GM12878 (cell line): ENCODE data around the gene LDLRAD4. TPM values are rescaled to one million over a fixed set of nuclear protein-coding genes. Genes with fewer than 3 reads are reported as not detected.

Source experiments
- ATAC-seq: fragments of 200-7000 bp; cut with Tn5 transposase; 3 replicates; pipeline ENCODE4 v1.9.1; 2020; ENCODE audit warnings: mild to moderate bottlenecking, moderate library complexity
- BruUV-seq: library from RNA; stranded (reverse); fragments of 400-500 nt; replicated peaks from 2 replicates; lab custom pipeline; 2021; lab: Mats Ljungman, UMichigan
- CTCF ChIA-PET: fragments of 300-600 bp; sonication (Branson Sonifier 250); formaldehyde crosslinking; extraction: SDS; loops from one replicate; lab custom pipeline; 2021; ENCODE audit warnings: inconsistent platforms; lab: Yijun Ruan, JAX
- POLR2A ChIA-PET: fragments of 350-600 bp; formaldehyde crosslinking; extraction: SDS; loops from one replicate; lab custom pipeline; 2021; ENCODE audit warnings: inconsistent platforms; lab: Charles Lee
- RAD21 ChIA-PET: fragments of 300-600 bp; sonication (Branson Sonifier 250); formaldehyde crosslinking; loops from one replicate; lab custom pipeline; 2023; ENCODE audit warnings: antibody characterized with exemption; ENCODE audit not compliant: unreplicated experiment; lab: Charles Lee
- SMC1A ChIA-PET: fragments of 300-600 bp; sonication (Branson Sonifier 250); formaldehyde crosslinking; loops from one replicate; lab custom pipeline; 2023; ENCODE audit not compliant: unreplicated experiment, uncharacterized antibody; lab: Charles Lee
- DNase-seq: peaks from one replicate; pipeline ENCODE4 v3.0.0-alpha.2; 2011; ENCODE audit warnings: low read depth, low spot score
- FAIRE-seq: peaks from 3 replicates; lab custom pipeline; 2011; peaks lifted over from hg19 to GRCh38; lab: Jason Lieb, UNC
- H2AFZ ChIP-seq: 2 replicates; pipeline ENCODE4 v1.6.0; 2011; ENCODE audit warnings: low read depth, low read length, control low read depth; ENCODE audit not compliant: control insufficient read depth
- H3K27ac ChIP-seq: 2 replicates; pipeline ENCODE4 v1.5.1; 2011; ENCODE audit warnings: control low read depth; ENCODE audit not compliant: control insufficient read depth, insufficient read depth
- H3K27me3 ChIP-seq, 2 experiments: replicated peaks in 1 of 2; 2 replicates each; pipeline versions ENCODE4 v1.6.0 to v1.6.1; 2011; ENCODE audit warnings: low read length in 1 of 2; ENCODE audit not compliant: control insufficient read depth in 2 of 2, insufficient read depth in 2 of 2
- H3K36me3 ChIP-seq, 2 experiments: 2 replicates each; pipeline ENCODE4 v1.5.1; 2011; ENCODE audit warnings: low read length in 1 of 2; ENCODE audit not compliant: control insufficient read depth in 2 of 2, insufficient read depth in 2 of 2
- H3K4me1 ChIP-seq: 2 replicates; pipeline ENCODE4 v1.6.1; 2011; ENCODE audit warnings: mild to moderate bottlenecking, low read length, moderate library complexity, mixed read lengths; ENCODE audit not compliant: control insufficient read depth, insufficient read depth
- H3K4me2 ChIP-seq: 2 replicates; pipeline ENCODE4 v1.6.0; 2011; ENCODE audit warnings: control low read depth; ENCODE audit not compliant: control insufficient read depth, insufficient read depth
- H3K4me3 ChIP-seq: fragments of 200-600 bp; sonication (generic); 2 replicates; pipeline ENCODE4 v1.5.1; 2016
- H3K79me2 ChIP-seq: 2 replicates; pipeline ENCODE4 v1.6.0; 2011; ENCODE audit warnings: low read length; ENCODE audit not compliant: control insufficient read depth, insufficient read depth
- H3K9ac ChIP-seq: 2 replicates; pipeline ENCODE4 v1.8.0; 2011; ENCODE audit warnings: low read length, control low read depth, mixed read lengths; ENCODE audit not compliant: control insufficient read depth, insufficient read depth
- H3K9me3 ChIP-seq: replicated peaks from 3 replicates; pipeline ENCODE4 v1.5.1; 2011; ENCODE audit warnings: mild to moderate bottlenecking, low read length; ENCODE audit not compliant: control insufficient read depth, insufficient read depth
- H4K20me1 ChIP-seq: 2 replicates; pipeline ENCODE4 v1.6.0; 2011; ENCODE audit not compliant: control insufficient read depth, insufficient read depth
- MLLT1 ChIP-seq: fragments of 450-650 bp; IDR thresholded peaks from 2 replicates; pipeline ENCODE4 v1.6.1; 2016; ENCODE audit warnings: mild to moderate bottlenecking
- MTA3 ChIP-seq: IDR thresholded peaks from 2 replicates; pipeline ENCODE4 v1.6.1; 2012; ENCODE audit warnings: low read length, inconsistent platforms, borderline replicate concordance
- MYC ChIP-seq: IDR thresholded peaks from 2 replicates; pipeline ENCODE4 v1.6.1; 2011; ENCODE audit warnings: mild to moderate bottlenecking, low read length, moderate library complexity, inconsistent platforms; ENCODE audit not compliant: insufficient read depth, insufficient replicate concordance, insufficient read length, severe bottlenecking
- PAX5 ChIP-seq: IDR thresholded peaks from 2 replicates; pipeline ENCODE4 v1.6.1; 2011; ENCODE audit warnings: low read depth, low read length, borderline replicate concordance
- RAD21 ChIP-seq: IDR thresholded peaks from 2 replicates; pipeline ENCODE4 v1.6.1; 2011; ENCODE audit warnings: mild to moderate bottlenecking, low read depth, low read length, moderate library complexity; ENCODE audit not compliant: insufficient read depth
- TCF7 ChIP-seq: IDR thresholded peaks from 2 replicates; pipeline ENCODE4 v1.6.1; 2014; ENCODE audit warnings: antibody characterized with exemption, borderline replicate concordance
- WRNIP1 ChIP-seq: IDR thresholded peaks from 2 replicates; pipeline ENCODE4 v1.6.1; 2011; ENCODE audit warnings: low read depth, low read length, improper control_type of control experiment, borderline replicate concordance
- ZNF24 ChIP-seq: fragments of 450-650 bp; IDR thresholded peaks from 2 replicates; pipeline ENCODE4 v1.6.1; 2017; ENCODE audit warnings: antibody characterized with exemption, mild to moderate bottlenecking
- ZSCAN29 ChIP-seq: fragments of 450-650 bp; IDR thresholded peaks from 2 replicates; pipeline ENCODE4 v1.6.1; 2017; ENCODE audit warnings: mild to moderate bottlenecking, moderate library complexity
- WGBS: methylation state at CpG from one replicate; pipeline ENCODE4 v1.1.6; 2016; ENCODE audit warnings: low lambda C conversion rate; ENCODE audit not compliant: insufficient replicate concordance, insufficient coverage; ENCODE audit errors: missing lambda C conversion rate; 5-methylcytosine and 5-hydroxymethylcytosine counted together
- in situ Hi-C: fragments of 300-500 bp; cut with MboI; formaldehyde crosslinking; loops from 9 replicates; pipeline ENCODE4 v1.14.3; 2018; ENCODE audit warnings: mixed read lengths
- intact Hi-C: fragments of 100-400 bp; cut with micrococcal nuclease; formaldehyde crosslinking; loops from one replicate; pipeline ENCODE4 v1.14.2; 2022; ENCODE audit not compliant: unreplicated experiment
- polyA plus RNA-seq, 11 experiments: library from polyadenylated mRNA; depleted of rRNA in 4 of 11; unstranded in 6 of 11; stranded (reverse) in 5 of 11; fragments of >200 nt; fragmentation: Nextera tagmentation in 4 of 11; fragmentation: Illumina TruSeq in 1 of 11; extraction: Ambion mirVana in 4 of 11; extraction: Trizol in 1 of 11; gene quantifications; 1 replicate in 1 of 11; 2 replicates in 10 of 11; pipeline versions ENCODE4 v1.2.1 to v1.2.3, GENCODE V29; 2011 to 2016; ENCODE audit warnings: inconsistent platforms in 2 of 11, missing spikeins in 2 of 11, low read depth in 1 of 11
- total RNA-seq, 4 experiments: library from RNA; depleted of rRNA in 3 of 4; stranded (reverse); fragments of >200 nt in 3 of 4; fragmentation: Illumina TruSeq in 1 of 4; extraction: Trizol in 1 of 4; gene quantifications; 2 replicates each; pipeline versions ENCODE4 v1.2.1 to v1.2.3, GENCODE V29; 2013 to 2021

The LDLRAD4 gene
- total and polyA plus RNA-seq, 10 of the 15 experiments (the other 5 are each of a cell fraction or from before 2014, with no cell fraction given) = 2.7 to 16.8 (median 11.2) TPM

- ChIA-PET POLR2A (interaction anchor here (0.5 kb wide), 1 partner anchor 396 kb away, joined by 6 read pairs; no protein-coding TSS in a partner anchor), CTCF (no interaction called here)
Measured at GRCh38 chr18:13520741-13521140, 302.2 kb downstream of the LDLRAD4 start.

More at GRCh38 chr18:13520741-13521140, 302.2 kb downstream of the LDLRAD4 start:
- Histone ChIP-seq H3K9ac (no peak overlapping the region), H4K20me1 (no peaks in the 10 kb centered on the region), H3K4me2 (no peak overlapping the region), H3K27me3 (peaks cover 0 to 1% of the 10 kb centered on the region in 2 experiments; a peak in 1 of 4 replicates), H3K27ac (no peak overlapping the region), H3K4me3 (no peak overlapping the region), H3K36me3 (no peaks in the 10 kb centered on the region), H3K79me2 (no peaks in the 10 kb centered on the region), H2AFZ (no peak overlapping the region), H3K9me3 (no peaks in the 10 kb centered on the region; the same call in 1 of the 3 replicates), H3K4me1 (no peaks in the 10 kb centered on the region)
- intact Hi-C loops = no loop called here
- BruUV-seq = no TSS peak
- RAD21 ChIA-PET = no interaction called here
- TF ChIP-seq ZNF24 (no peak), MYC (no peak), PAX5 (no peak), TCF7 (no peak), RAD21 (no peak), WRNIP1 (no peak), MTA3 (no peak), MLLT1 (no peak), ZSCAN29 (no peak)
- SMC1A ChIA-PET = no interaction called here
- DNase-seq = no peak
- 47% methylated on average over 5 of the region's 5 CpGs for WGBS
- FAIRE-seq = no peak
- no peak for ATAC-seq
- in situ Hi-C loops = no loop called here
